ENCODE data around the gene PSMC6. TPM values are rescaled to one million over a fixed set of nuclear protein-coding genes. Genes with fewer than 3 reads are reported as not detected.

PSMC6 gene
- 100 to 1,000 TPM in 3 of 4 donors, 10 to 100 TPM in 1; 98.8 to 146 (median 125) TPM for total RNA-seq

DNA sequence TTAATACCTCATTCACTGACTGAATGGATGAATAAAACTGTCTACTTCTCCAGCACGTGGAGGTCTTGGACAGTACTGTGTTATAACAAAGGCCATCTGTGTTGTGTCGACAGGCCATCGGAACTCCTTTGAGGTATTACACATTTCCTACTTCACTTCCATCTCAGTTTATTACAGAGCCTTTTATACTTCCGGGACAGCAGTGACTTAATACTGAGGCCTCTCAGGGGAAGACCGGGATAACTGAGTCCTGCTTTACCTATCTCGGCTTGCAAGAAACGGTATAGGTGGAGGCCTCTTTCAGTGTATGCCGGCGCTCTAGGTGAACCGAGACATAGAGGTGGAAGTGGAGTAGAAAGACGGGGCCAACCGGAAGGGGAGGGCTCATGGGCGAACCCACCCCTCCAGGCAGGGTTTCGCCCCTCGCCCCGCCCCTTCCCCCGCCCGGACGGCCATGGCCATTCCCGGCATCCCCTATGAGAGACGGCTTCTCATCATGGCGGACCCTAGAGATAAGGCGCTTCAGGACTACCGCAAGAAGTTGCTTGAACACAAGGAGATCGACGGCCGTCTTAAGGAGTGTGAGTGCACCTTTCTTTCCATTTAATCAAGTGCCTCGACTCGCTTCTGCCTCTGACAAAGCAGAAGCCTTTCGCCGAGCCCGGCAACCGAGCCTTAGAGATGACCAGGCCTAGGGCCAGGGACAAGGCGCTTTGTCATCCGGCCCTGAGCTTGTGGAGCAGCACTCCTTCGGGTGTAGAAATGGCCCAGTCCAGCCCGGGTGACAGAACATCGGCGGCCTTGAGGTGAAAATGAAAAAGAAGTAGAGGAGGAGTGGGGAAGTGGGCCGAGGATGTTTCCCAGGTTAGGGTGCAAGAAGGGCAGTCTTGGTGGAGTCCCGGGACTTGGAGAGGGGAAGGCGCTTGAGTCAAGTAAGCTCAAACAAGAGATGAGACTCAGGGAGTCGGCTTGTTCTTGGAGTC lies at the start of gene PSMC6:
PSMC6 (plus strand) TSS at position 477 of the 983 bp plus-strand sequence; CDS start at position 497, 20 bp downstream.
- H3K4me3 ChIP-seq (replicated peaks in 1 of 3) = peak within 1 kb of the TSS; percentile 49 to 84 (median 56)
- no peaks in the 10 kb centered on the region for H3K9me3 ChIP-seq
- peaks cover 2 to 30% of the 10 kb centered on the region in 2 donors for H3K36me3 ChIP-seq
- DNase-seq = peak; percentile 96 to 97
- H3K27ac ChIP-seq = peak within 1 kb of the TSS; percentile 89 to 96 (median 92)
- H3K27me3 ChIP-seq = no peaks in the 10 kb centered on the region
- intact Hi-C loops (cut with DNase I) = no loop called here
- 1% methylated on average over 37 to 41 of the region's 43 CpGs for WGBS, 2 donors
- H3K4me1 ChIP-seq = peaks cover 10 to 16% of the 10 kb centered on the region in 2 donors
- peak in 1 of 2 donors; percentile 91 for TF ChIP-seq POLR2A (IDR thresholded peaks at IDR 0.05)
- TF ChIP-seq, protein P1, sequence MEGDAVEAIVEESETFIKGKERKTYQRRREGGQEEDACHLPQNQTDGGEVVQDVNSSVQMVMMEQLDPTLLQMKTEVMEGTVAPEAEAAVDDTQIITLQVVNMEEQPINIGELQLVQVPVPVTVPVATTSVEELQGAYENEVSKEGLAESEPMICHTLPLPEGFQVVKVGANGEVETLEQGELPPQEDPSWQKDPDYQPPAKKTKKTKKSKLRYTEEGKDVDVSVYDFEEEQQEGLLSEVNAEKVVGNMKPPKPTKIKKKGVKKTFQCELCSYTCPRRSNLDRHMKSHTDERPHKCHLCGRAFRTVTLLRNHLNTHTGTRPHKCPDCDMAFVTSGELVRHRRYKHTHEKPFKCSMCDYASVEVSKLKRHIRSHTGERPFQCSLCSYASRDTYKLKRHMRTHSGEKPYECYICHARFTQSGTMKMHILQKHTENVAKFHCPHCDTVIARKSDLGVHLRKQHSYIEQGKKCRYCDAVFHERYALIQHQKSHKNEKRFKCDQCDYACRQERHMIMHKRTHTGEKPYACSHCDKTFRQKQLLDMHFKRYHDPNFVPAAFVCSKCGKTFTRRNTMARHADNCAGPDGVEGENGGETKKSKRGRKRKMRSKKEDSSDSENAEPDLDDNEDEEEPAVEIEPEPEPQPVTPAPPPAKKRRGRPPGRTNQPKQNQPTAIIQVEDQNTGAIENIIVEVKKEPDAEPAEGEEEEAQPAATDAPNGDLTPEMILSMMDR (IDR thresholded peaks at IDR 0.05) = no peak

DNA sequence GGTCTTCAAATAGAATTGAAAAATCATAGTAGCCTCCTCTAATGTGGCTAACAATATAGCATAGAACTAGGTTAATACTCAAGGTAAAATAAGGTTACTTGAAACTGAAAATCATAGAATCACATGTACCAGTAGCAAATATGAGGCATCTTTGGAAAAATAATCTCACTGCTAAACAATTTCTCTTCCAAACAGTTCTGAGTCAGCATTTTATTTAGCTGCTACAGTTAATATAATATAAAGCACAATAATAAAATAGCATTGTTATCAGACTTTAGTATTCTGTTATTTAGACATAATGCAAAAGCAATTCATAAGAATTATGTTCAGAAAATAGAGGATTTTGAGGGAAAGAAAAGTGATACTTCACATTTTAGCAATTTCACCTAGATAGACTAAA lies 46.7 kb upstream of the PSMC6 start:
- Histone ChIP-seq H3K4me3 (replicated peaks in 1 of 3) (no peak overlapping the region), H3K27me3 (no peaks in the 10 kb centered on the region), H3K36me3 (peaks cover 4 to 12% of the 10 kb centered on the region in 2 donors), H3K4me1 (no peaks in the 10 kb centered on the region), H3K27ac (no peak overlapping the region), H3K9me3 (no peaks in the 10 kb centered on the region)
- no peak for DNase-seq
- intact Hi-C loops (cut with DNase I) = no loop called here
- TF ChIP-seq POLR2A (IDR thresholded peaks at IDR 0.05) = no peak

- WGBS, 2 donors = 96 to 100% methylated on average over 1 of the region's 1 CpG
- Histone ChIP-seq H3K4me1 (no peaks in the 10 kb centered on the region), H3K36me3 (peaks cover 4 to 12% of the 10 kb centered on the region in 2 donors), H3K27me3 (no peaks in the 10 kb centered on the region), H3K27ac (no peak overlapping the region), H3K9me3 (no peaks in the 10 kb centered on the region), H3K4me3 (replicated peaks in 1 of 3) (no peak overlapping the region)
- TF ChIP-seq, protein P1 (IDR thresholded peaks at IDR 0.05) = no peak
- TF ChIP-seq POLR2A (IDR thresholded peaks at IDR 0.05) = no peak
- no peak for DNase-seq
- intact Hi-C loops (cut with DNase I) = no loop called here
These were observed 46.2 kb upstream of the PSMC6 start for GRCh38 chr14:52660832-52661231.

- no peak overlapping the region for H3K27ac ChIP-seq
- no peaks in the 10 kb centered on the region for H3K27me3 ChIP-seq
- H3K9me3 ChIP-seq = no peaks in the 10 kb centered on the region
- no peaks in the 10 kb centered on the region for H3K4me1 ChIP-seq
- intact Hi-C loops (cut with DNase I) = no loop called here
- no peak overlapping the region for H3K4me3 ChIP-seq (replicated peaks in 1 of 3)
- peaks cover 4 to 12% of the 10 kb centered on the region in 2 donors for H3K36me3 ChIP-seq
- 95 to 99% methylated on average over 2 of the region's 2 CpGs for WGBS, 2 donors
- no peak for DNase-seq
- TF ChIP-seq, protein P1 (IDR thresholded peaks at IDR 0.05) = no peak
- TF ChIP-seq POLR2A (IDR thresholded peaks at IDR 0.05) = no peak
These were observed 45.7 kb upstream of the PSMC6 start for GRCh38 chr14:52661314-52661713.

DNA sequence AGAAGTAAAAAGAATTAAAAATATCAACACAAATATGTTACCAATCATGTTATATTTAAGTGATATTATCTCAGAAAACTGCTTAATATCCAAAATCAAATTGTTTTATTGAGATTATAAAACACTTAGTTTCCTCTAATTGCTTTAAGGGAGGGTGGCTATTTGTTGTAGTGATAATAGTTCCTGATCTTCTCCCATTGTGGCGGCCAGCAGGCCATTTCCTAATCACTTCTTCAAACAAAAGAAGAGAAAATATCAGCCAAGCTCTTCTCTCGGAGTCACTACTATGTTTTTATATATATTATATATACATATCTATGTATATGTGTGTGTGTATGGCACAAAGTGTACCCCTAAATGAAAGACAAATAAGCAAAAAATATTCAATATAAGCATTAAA lies 43.1 kb upstream of the PSMC6 start:
- TF ChIP-seq, protein P1 (IDR thresholded peaks at IDR 0.05) = no peak
- TF ChIP-seq POLR2A (IDR thresholded peaks at IDR 0.05) = no peak
- 92 to 98% methylated on average over 2 of the region's 2 CpGs for WGBS, 2 donors
- intact Hi-C loops (cut with DNase I) = no loop called here
- Histone ChIP-seq H3K27ac (no peak overlapping the region), H3K4me1 (no peaks in the 10 kb centered on the region), H3K9me3 (no peaks in the 10 kb centered on the region), H3K36me3 (peaks cover 0 to 4% of the 10 kb centered on the region in 2 donors), H3K4me3 (replicated peaks in 1 of 3) (no peak overlapping the region), H3K27me3 (no peaks in the 10 kb centered on the region)
- no peak for DNase-seq
